Measurements from ENCODE around the gene FBXL13. TPM values are rescaled to one million over a fixed set of nuclear protein-coding genes. Genes with fewer than 3 reads are reported as not detected.

The FBXL13 gene
- total and polyA plus RNA-seq, 12 donors: 0.61 to 6.8 (median 2.7) TPM

GRCh38 chr7:102849538-102849937 lies 225.1 kb downstream of the FBXL13 start:
- WGBS, 4 donors: 89 to 98% (median 93%) methylated on average over 3 of the region's 3 CpGs
- Histone ChIP-seq H3K9me3 (replicated peaks in 1 of 3) (no peaks in the 10 kb centered on the region), H3K27me3 (no peaks in the 10 kb centered on the region), H3K4me3 (no peak overlapping the region), H3K4me1 (replicated peaks in 1 of 2) (no peaks in the 10 kb centered on the region), H3K36me3 (replicated peaks in 1 of 2) (no peaks in the 10 kb centered on the region), H3K27ac (no peak overlapping the region)
- DNase-seq: no peak
- intact Hi-C loops (cut with DNase I): no loop called here
- no peak for TF ChIP-seq POLR2A (IDR thresholded peaks at IDR 0.05)
- TF ChIP-seq CTCF (IDR thresholded peaks at IDR 0.05): no peak

DNA sequence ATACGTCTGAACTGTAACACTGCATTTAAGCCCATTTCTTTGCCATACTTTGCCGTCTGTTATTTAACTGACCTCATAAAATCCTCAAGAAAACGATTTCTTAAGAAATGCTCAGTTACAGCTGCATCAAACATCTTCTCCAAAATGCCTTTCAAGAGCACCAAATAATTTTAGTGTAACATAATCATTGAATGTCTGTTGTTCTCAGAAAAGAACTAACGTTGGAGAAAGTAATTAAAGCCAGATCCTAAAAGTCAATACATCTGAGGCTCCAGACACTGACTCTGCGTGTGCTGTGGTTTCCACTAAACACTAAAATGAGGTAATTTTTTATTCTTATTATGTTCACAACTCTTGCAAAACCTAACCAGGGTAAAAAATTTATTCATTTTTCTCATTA lies 225.5 kb downstream of the FBXL13 start:
- Histone ChIP-seq H3K9me3 (replicated peaks in 1 of 3) (no peaks in the 10 kb centered on the region), H3K4me1 (replicated peaks in 1 of 2) (no peaks in the 10 kb centered on the region), H3K27ac (no peak overlapping the region), H3K27me3 (no peaks in the 10 kb centered on the region), H3K4me3 (no peak overlapping the region), H3K36me3 (replicated peaks in 1 of 2) (no peaks in the 10 kb centered on the region)
- WGBS, 4 donors: 85 to 92% (median 89%) methylated on average over 5 of the region's 5 CpGs
- intact Hi-C loops (cut with DNase I): no loop called here
- DNase-seq: no peak
- TF ChIP-seq CTCF (IDR thresholded peaks at IDR 0.05) (no peak), POLR2A (IDR thresholded peaks at IDR 0.05) (no peak)

GRCh38 chr7:102845346-102845745 lies 229.2 kb downstream of the FBXL13 start:
- no peaks in the 10 kb centered on the region for H3K36me3 ChIP-seq (replicated peaks in 1 of 2)
- no peaks in the 10 kb centered on the region for H3K27me3 ChIP-seq
- H3K4me1 ChIP-seq (replicated peaks in 1 of 2): no peaks in the 10 kb centered on the region
- no peak overlapping the region for H3K4me3 ChIP-seq
- H3K9me3 ChIP-seq (replicated peaks in 1 of 3): no peaks in the 10 kb centered on the region
- no peak for TF ChIP-seq CTCF (IDR thresholded peaks at IDR 0.05)
- TF ChIP-seq POLR2A (IDR thresholded peaks at IDR 0.05): no peak
- no peak for DNase-seq
- no peak overlapping the region for H3K27ac ChIP-seq
- 87 to 96% (median 95%) methylated on average over 2 of the region's 2 CpGs for WGBS, 4 donors
- intact Hi-C loops (cut with DNase I): no loop called here

DNA sequence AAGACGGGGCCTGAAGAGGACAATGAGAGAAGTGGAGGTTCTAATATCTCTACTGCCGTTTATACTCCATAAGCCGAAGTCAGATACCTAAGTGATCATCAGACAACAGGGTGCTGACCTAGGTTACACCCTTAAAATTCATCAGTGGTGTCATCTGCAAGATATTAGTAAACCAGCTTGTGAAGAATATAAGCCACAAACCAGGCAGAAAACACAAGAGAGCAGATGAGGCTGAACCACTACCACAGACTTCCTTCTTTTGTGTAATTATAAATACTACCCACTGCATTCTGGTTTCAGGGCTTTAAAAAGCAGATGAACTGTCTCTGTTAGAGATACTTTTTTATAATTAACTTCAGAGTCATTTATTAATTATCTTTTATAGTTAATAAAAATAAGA lies 230.7 kb downstream of the FBXL13 start:
- TF ChIP-seq POLR2A (IDR thresholded peaks at IDR 0.05) (no peak), CTCF (IDR thresholded peaks at IDR 0.05) (no peak)
- 92 to 96% (median 95%) methylated on average over 3 of the region's 3 CpGs for WGBS, 4 donors
- no peaks in the 10 kb centered on the region for H3K36me3 ChIP-seq (replicated peaks in 1 of 2)

More for the DNA sequence above, 230.7 kb downstream of the FBXL13 start:
- intact Hi-C loops (cut with DNase I): no loop called here
- Histone ChIP-seq H3K4me1 (replicated peaks in 1 of 2) (no peaks in the 10 kb centered on the region), H3K27me3 (no peaks in the 10 kb centered on the region), H3K9me3 (replicated peaks in 1 of 3) (no peaks in the 10 kb centered on the region), H3K4me3 (no peak overlapping the region), H3K27ac (no peak overlapping the region)
- no peak for DNase-seq
